ENCODE data around the gene RB1. TPM values are rescaled to one million over a fixed set of nuclear protein-coding genes. Genes with fewer than 3 reads are reported as not detected.

RB1 gene
- total and polyA plus RNA-seq, 2 donors from 2014 or later, result 12.3 to 46.5 TPM

DNA sequence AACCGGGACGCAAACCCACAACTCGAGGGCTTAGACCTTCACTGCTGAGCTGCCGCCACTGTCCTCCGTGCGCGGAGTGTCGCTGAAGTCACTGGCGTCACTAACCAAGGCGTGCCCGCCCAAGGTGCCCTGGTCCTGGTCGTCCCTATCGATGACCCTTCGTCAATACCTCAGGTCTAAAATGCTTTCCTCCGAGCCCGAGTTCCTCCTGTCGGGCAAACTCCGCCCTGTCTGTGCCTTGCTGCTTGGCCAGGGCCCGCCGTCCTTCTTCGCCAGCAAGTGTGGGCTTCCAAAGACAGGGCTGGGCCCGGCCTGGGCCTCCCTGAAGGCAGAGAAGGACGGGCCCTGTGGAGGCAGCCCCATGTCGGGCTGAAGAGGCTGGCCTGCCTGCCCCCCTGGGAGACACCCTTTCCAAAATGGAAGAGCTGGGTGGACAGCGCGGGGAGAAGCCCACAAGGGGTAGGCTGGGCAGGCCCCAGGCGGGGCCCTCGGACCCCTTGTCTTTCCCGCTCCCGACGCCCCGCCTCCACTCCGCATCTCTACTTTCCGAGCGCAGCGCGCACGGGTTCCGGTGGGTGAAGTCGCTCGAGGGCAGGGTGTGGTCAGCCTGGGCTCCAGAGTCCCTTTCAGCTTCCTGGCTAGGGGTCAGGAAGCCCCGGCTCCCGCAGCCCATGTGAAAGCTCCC is 13.4 kb downstream of the RB1 start:
- intact Hi-C loops (cut with DNase I), result no loop called here
- Histone ChIP-seq H3K9me3 (ENCODE audit: control insufficient read depth in 2 of 3, insufficient read depth in 1 of 3, low read length in 3 of 3) (peaks cover 0 to under 1% (median 0%) of the 10 kb centered on the region in 3 donors), H3K9ac (ENCODE audit: low read length in 3 of 3) (no peak overlapping the region), H3K4me3 (ENCODE audit: low read length in 3 of 3) (no peak overlapping the region), H3K27me3 (ENCODE audit: control insufficient read depth, insufficient read depth, low read length) (no peaks in the 10 kb centered on the region), H3K27ac (ENCODE audit: low read depth in 2 of 2, low read length in 2 of 2) (no peak overlapping the region), H3K4me1 (ENCODE audit: control insufficient read depth in 2 of 3, insufficient read depth in 2 of 3, low read depth in 1 of 3, low read length in 3 of 3) (no peaks in the 10 kb centered on the region), H3K36me3 (ENCODE audit: control insufficient read depth in 2 of 3, insufficient read depth in 3 of 3, low read length in 3 of 3) (no peaks in the 10 kb centered on the region)
- TF ChIP-seq, protein P1, sequence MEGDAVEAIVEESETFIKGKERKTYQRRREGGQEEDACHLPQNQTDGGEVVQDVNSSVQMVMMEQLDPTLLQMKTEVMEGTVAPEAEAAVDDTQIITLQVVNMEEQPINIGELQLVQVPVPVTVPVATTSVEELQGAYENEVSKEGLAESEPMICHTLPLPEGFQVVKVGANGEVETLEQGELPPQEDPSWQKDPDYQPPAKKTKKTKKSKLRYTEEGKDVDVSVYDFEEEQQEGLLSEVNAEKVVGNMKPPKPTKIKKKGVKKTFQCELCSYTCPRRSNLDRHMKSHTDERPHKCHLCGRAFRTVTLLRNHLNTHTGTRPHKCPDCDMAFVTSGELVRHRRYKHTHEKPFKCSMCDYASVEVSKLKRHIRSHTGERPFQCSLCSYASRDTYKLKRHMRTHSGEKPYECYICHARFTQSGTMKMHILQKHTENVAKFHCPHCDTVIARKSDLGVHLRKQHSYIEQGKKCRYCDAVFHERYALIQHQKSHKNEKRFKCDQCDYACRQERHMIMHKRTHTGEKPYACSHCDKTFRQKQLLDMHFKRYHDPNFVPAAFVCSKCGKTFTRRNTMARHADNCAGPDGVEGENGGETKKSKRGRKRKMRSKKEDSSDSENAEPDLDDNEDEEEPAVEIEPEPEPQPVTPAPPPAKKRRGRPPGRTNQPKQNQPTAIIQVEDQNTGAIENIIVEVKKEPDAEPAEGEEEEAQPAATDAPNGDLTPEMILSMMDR (IDR thresholded peaks at IDR 0.05; ENCODE audit: borderline replicate concordance, extremely low read depth, insufficient read depth), result no peak
- FAIRE-seq (no peak), DNase-seq (peak in 3 of 5 donors; percentile 19 to 75 (median 59))

DNA sequence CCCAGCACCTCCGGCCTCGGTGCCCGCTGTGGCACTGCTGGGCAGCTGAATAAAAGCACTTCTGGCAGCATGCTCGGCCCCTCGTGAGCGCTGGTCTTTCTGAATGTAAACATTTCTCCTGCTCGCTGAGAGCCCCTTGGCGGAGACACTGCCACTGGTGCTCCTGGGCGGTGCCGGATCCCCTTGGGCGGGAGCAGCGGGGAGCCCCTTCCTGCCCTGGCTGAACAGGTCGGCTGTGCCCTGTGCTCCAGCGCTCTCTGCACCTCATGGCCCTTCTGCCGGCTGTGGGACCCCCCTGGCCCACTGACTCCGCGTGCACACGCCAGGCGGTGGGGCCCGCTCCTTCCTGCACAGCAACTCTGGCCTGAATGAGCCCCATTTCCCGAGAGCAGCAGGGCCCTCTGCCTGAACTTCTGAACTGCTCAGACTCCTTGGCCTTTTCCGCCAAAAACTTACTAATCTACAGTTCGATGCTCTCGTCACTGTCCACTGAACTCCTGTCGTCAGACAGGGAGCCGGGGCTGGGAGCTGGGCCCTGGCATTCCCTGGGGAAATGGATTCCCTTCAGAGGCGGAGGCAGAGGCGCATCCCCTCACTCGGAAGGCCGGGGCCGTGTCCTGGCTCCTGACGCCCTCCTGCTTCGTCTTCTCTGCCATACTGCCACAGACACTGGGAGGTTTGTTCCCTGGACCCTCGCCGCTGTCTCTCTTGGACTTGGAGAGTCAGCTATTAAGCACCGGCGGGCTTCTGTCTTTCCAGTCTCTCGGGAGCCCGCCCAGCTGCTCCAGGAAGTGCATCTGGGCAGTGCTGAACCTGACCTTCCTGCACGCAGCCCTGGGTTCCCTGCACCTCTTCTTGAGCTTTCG is 14.2 kb downstream of the RB1 start:
- H3K27ac ChIP-seq (ENCODE audit: low read depth in 2 of 2, low read length in 2 of 2), result no peak overlapping the region
- no peaks in the 10 kb centered on the region for H3K27me3 ChIP-seq (ENCODE audit: control insufficient read depth, insufficient read depth, low read length)
- FAIRE-seq (no peak), DNase-seq (peak; percentile 30 to 65 (median 50))
- no peaks in the 10 kb centered on the region for H3K36me3 ChIP-seq (ENCODE audit: control insufficient read depth in 2 of 3, insufficient read depth in 3 of 3, low read length in 3 of 3)
- TF ChIP-seq, protein P1 (IDR thresholded peaks at IDR 0.05; ENCODE audit: borderline replicate concordance, extremely low read depth, insufficient read depth), result no peak
- no peaks in the 10 kb centered on the region for H3K4me1 ChIP-seq (ENCODE audit: control insufficient read depth in 2 of 3, insufficient read depth in 2 of 3, low read depth in 1 of 3, low read length in 3 of 3)
- peak overlapping the region in 2 of 3 donors; percentile 31 to 32 for H3K4me3 ChIP-seq (ENCODE audit: low read length in 3 of 3)
- no peak overlapping the region for H3K9ac ChIP-seq (ENCODE audit: low read length in 3 of 3)
- intact Hi-C loops (cut with DNase I), result no loop called here
- H3K9me3 ChIP-seq (ENCODE audit: control insufficient read depth in 2 of 3, insufficient read depth in 1 of 3, low read length in 3 of 3), result peaks cover 0 to 4% (median 0%) of the 10 kb centered on the region in 3 donors

DNA sequence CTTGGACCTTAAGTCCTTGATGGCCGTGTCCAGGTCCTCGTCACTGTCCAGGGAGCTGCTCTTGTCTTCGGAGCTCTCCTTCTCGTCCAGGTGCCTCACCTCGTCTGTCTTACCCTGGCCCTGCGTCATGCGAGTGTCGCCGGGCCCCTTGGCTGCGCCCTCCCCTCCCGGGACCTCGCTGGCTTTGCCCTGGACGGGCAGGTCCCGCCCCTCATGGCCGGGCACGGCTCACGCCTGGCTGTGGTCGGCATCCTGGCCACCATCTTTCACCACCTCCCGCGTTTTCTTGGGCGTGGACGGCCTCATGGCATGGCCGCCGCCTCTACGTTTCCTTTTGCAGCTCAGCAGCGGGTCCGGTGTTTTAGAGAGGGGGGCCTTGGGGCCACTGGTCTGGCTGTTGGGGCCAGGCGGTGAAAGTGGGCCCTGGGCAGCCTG is 14.8 kb downstream of the RB1 start:
- H3K27me3 ChIP-seq (ENCODE audit: control insufficient read depth, insufficient read depth, low read length), result no peaks in the 10 kb centered on the region
- intact Hi-C loops (cut with DNase I), result no loop called here
- no peak overlapping the region for H3K9ac ChIP-seq (ENCODE audit: low read length in 3 of 3)
- peaks cover 0 to 4% (median 0%) of the 10 kb centered on the region in 3 donors for H3K9me3 ChIP-seq (ENCODE audit: control insufficient read depth in 2 of 3, insufficient read depth in 1 of 3, low read length in 3 of 3)
- TF ChIP-seq, protein P1 (IDR thresholded peaks at IDR 0.05; ENCODE audit: borderline replicate concordance, extremely low read depth, insufficient read depth), result no peak
- no peaks in the 10 kb centered on the region for H3K36me3 ChIP-seq (ENCODE audit: control insufficient read depth in 2 of 3, insufficient read depth in 3 of 3, low read length in 3 of 3)
- FAIRE-seq (no peak), DNase-seq (peak; percentile 15 to 74 (median 44))
- peak overlapping the region in 2 of 3 donors; percentile 31 to 32 for H3K4me3 ChIP-seq (ENCODE audit: low read length in 3 of 3)
- H3K27ac ChIP-seq (ENCODE audit: low read depth in 2 of 2, low read length in 2 of 2), result no peak overlapping the region
- H3K4me1 ChIP-seq (ENCODE audit: control insufficient read depth in 2 of 3, insufficient read depth in 2 of 3, low read depth in 1 of 3, low read length in 3 of 3), result no peaks in the 10 kb centered on the region

All from kidney (tissue), 14 donors.